ENCODE data around the gene SCN9A. TPM values are rescaled to one million over a fixed set of nuclear protein-coding genes. Genes with fewer than 3 reads are reported as not detected.

Gene SCN9A
- total and polyA plus RNA-seq, 2 donors from 2014 or later = 0.99 to 5.3 TPM

GRCh38 chr2:166246901-166247300 is 128.8 kb downstream of the SCN9A start:
- Histone ChIP-seq H3K9me3 (ENCODE audit: control insufficient read depth in 2 of 3, insufficient read depth in 1 of 3, low read length in 3 of 3) (no peaks in the 10 kb centered on the region), H3K4me3 (ENCODE audit: low read length in 3 of 3) (no peak overlapping the region), H3K27me3 (ENCODE audit: control insufficient read depth, insufficient read depth, low read length) (no peaks in the 10 kb centered on the region), H3K27ac (ENCODE audit: low read depth in 2 of 2, low read length in 2 of 2) (no peak overlapping the region), H3K36me3 (ENCODE audit: control insufficient read depth in 2 of 3, insufficient read depth in 3 of 3, low read length in 3 of 3) (no peaks in the 10 kb centered on the region), H3K9ac (ENCODE audit: low read length in 3 of 3) (no peak overlapping the region), H3K4me1 (ENCODE audit: control insufficient read depth in 2 of 3, insufficient read depth in 2 of 3, low read depth in 1 of 3, low read length in 3 of 3) (no peaks in the 10 kb centered on the region)
- DNase-seq (no peak), FAIRE-seq (no peak)
- TF ChIP-seq CTCF (IDR thresholded peaks at IDR 0.05; ENCODE audit: borderline replicate concordance, extremely low read depth, insufficient read depth) = no peak
- intact Hi-C loops (cut with DNase I) = no loop called here

DNA sequence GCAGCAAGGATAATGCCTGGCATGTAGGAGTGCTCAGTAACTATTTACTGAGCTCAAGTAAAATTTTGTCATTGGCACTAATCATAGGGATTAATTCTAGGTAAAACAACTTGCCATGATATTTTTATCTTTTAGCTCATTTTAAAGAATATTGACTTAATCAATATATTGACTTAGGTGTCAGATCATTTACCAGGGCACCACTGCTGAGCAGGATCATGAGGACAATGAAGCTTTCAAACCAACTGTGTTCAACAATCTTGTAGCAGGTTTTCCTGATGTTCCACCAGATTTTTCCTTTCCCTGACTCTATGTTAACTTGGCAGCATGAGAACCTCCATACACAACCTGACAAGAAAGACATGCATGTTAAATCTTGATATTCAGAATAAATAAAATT is 133.4 kb downstream of the SCN9A start:
- H3K4me1 ChIP-seq (ENCODE audit: control insufficient read depth in 2 of 3, insufficient read depth in 2 of 3, low read depth in 1 of 3, low read length in 3 of 3) = peaks cover 0 to 4% (median 0%) of the 10 kb centered on the region in 3 donors
- FAIRE-seq (no peak), DNase-seq (no peak)
- H3K27ac ChIP-seq (ENCODE audit: low read depth in 2 of 2, low read length in 2 of 2) = no peak overlapping the region
- intact Hi-C loops (cut with DNase I) = no loop called here
- H3K9me3 ChIP-seq (ENCODE audit: control insufficient read depth in 2 of 3, insufficient read depth in 1 of 3, low read length in 3 of 3) = no peaks in the 10 kb centered on the region
- no peak overlapping the region for H3K4me3 ChIP-seq (ENCODE audit: low read length in 3 of 3)
- no peaks in the 10 kb centered on the region for H3K36me3 ChIP-seq (ENCODE audit: control insufficient read depth in 2 of 3, insufficient read depth in 3 of 3, low read length in 3 of 3)
- H3K27me3 ChIP-seq (ENCODE audit: control insufficient read depth, insufficient read depth, low read length) = no peaks in the 10 kb centered on the region
- no peak for TF ChIP-seq CTCF (IDR thresholded peaks at IDR 0.05; ENCODE audit: borderline replicate concordance, extremely low read depth, insufficient read depth)
- H3K9ac ChIP-seq (ENCODE audit: low read length in 3 of 3) = no peak overlapping the region

GRCh38 chr2:166240387-166241313 is 135.1 kb downstream of the SCN9A start:
- no peak for TF ChIP-seq CTCF (IDR thresholded peaks at IDR 0.05; ENCODE audit: borderline replicate concordance, extremely low read depth, insufficient read depth)
- intact Hi-C loops (cut with DNase I) = no loop called here
- Histone ChIP-seq H3K4me1 (ENCODE audit: control insufficient read depth in 2 of 3, insufficient read depth in 2 of 3, low read depth in 1 of 3, low read length in 3 of 3) (peaks cover 0 to 4% (median 0%) of the 10 kb centered on the region in 3 donors), H3K36me3 (ENCODE audit: control insufficient read depth in 2 of 3, insufficient read depth in 3 of 3, low read length in 3 of 3) (no peaks in the 10 kb centered on the region), H3K9me3 (ENCODE audit: control insufficient read depth in 2 of 3, insufficient read depth in 1 of 3, low read length in 3 of 3) (no peaks in the 10 kb centered on the region), H3K27me3 (ENCODE audit: control insufficient read depth, insufficient read depth, low read length) (no peaks in the 10 kb centered on the region), H3K9ac (ENCODE audit: low read length in 3 of 3) (no peak overlapping the region), H3K27ac (ENCODE audit: low read depth in 2 of 2, low read length in 2 of 2) (no peak overlapping the region), H3K4me3 (ENCODE audit: low read length in 3 of 3) (no peak overlapping the region)
- FAIRE-seq (no peak), DNase-seq (peak in 1 of 5 donors; percentile 22)
